HCT116 (cell line): ENCODE results near the gene PDE1A. TPM values are rescaled to one million over a fixed set of nuclear protein-coding genes. Genes with fewer than 3 reads are reported as not detected.

Source experiments
- ATAC-seq: fragments of 200-7000 bp; cut with Tn5 transposase; 2 replicates; pipeline ENCODE4 v1.9.1; 2020; ENCODE audit warnings: mild to moderate bottlenecking, moderate library complexity
- BruUV-seq: library from RNA; stranded (reverse); fragments of 400-500 nt; replicated peaks from 2 replicates; lab custom pipeline; 2021; lab: Mats Ljungman, UMichigan
- CTCF ChIA-PET: fragments of 300-600 bp; sonication (Branson Sonifier 250); formaldehyde crosslinking; loops from one replicate; lab custom pipeline; 2021; ENCODE audit warnings: antibody characterized with exemption; lab: Charles Lee
- POLR2A ChIA-PET: fragments of 300-600, 350-600 bp; sonication (Branson Sonifier 250); formaldehyde crosslinking; loops from one replicate; lab custom pipeline; 2021; ENCODE audit warnings: antibody characterized with exemption; lab: Charles Lee
- RAD21 ChIA-PET, 2 experiments: fragments of 300-600 bp; sonication (Branson Sonifier 250); formaldehyde crosslinking; loops; one replicate each; lab custom pipeline; 2023; ENCODE audit warnings: low total read pairs in 2 of 2; ENCODE audit not compliant: uncharacterized antibody in 2 of 2, unreplicated experiment in 2 of 2, low non-redundant PET in 1 of 2; lab: Charles Lee
- DNase-seq: peaks from one replicate; pipeline ENCODE4 v3.0.0-alpha.2; 2010; ENCODE audit warnings: low read depth, low spot score
- H2AFZ ChIP-seq: fragments of 200-600 bp; shearing (Covaris generic), sonication (generic); 2 replicates; pipeline ENCODE4 v1.6.1; 2017; ENCODE audit warnings: low read depth, mixed run types, mixed read lengths, antibody characterized with exemption, low read length; ENCODE audit not compliant: poor library complexity, severe bottlenecking
- H3K27ac ChIP-seq: 2 replicates; pipeline ENCODE4 v1.5.1; 2012; ENCODE audit warnings: low read depth, low read length
- H3K27me3 ChIP-seq: fragments of 200-600 bp; sonication (generic); 2 replicates; pipeline ENCODE4 v1.6.1; 2016; ENCODE audit warnings: mixed run types, low read length, mixed read lengths; ENCODE audit not compliant: insufficient read depth
- H3K36me3 ChIP-seq, 2 experiments: fragments of 200-500 bp in 1 of 2; fragments of 200-600 bp in 1 of 2; sonication (Bioruptor generic) in 1 of 2; sonication (generic) in 1 of 2; 2 replicates each; pipeline versions ENCODE4 v1.5.1 to v1.6.1; 2014 to 2016; ENCODE audit warnings: low read length in 2 of 2, inconsistent platforms in 1 of 2, mixed read lengths in 1 of 2, mixed run types in 1 of 2; ENCODE audit not compliant: insufficient read depth in 2 of 2, control insufficient read depth in 1 of 2
- H3K4me1 ChIP-seq, 2 experiments: fragments of 200-600 bp in 1 of 2; sonication (generic) in 1 of 2; 2 replicates each; pipeline versions ENCODE4 v1.5.1 to v1.6.1; 2012 to 2017; ENCODE audit warnings: low read length in 2 of 2, inconsistent platforms in 1 of 2, mild to moderate bottlenecking in 1 of 2, mixed read lengths in 1 of 2, mixed run types in 1 of 2, moderate library complexity in 1 of 2; ENCODE audit not compliant: insufficient read depth in 2 of 2, control insufficient read depth in 1 of 2
- H3K4me2 ChIP-seq: fragments of 200-600 bp; sonication (generic); 2 replicates; pipeline ENCODE4 v1.6.1; 2017; ENCODE audit warnings: mixed run types, low read length, mixed read lengths
- H3K4me3 ChIP-seq, 2 experiments: fragments of 200-600 bp in 1 of 2; sonication (generic) in 1 of 2; replicated peaks in 1 of 2; 2 replicates each; pipeline ENCODE4 v1.5.1; 2011 to 2016; ENCODE audit warnings: low read length in 2 of 2, control low read depth in 1 of 2, low read depth in 1 of 2, mild to moderate bottlenecking in 1 of 2, mixed read lengths in 1 of 2, mixed run types in 1 of 2
- H3K79me2 ChIP-seq: fragments of 200-600 bp; sonication (generic); 2 replicates; pipeline ENCODE4 v1.6.1; 2017; ENCODE audit warnings: mild to moderate bottlenecking, mixed run types, low read length, moderate library complexity, mixed read lengths; ENCODE audit not compliant: insufficient read depth
- H3K9ac ChIP-seq: fragments of 200-600 bp; sonication (generic); 2 replicates; pipeline ENCODE4 v1.6.1; 2016; ENCODE audit warnings: low read length, mixed read lengths
- H3K9me2 ChIP-seq: fragments of 200-600 bp; sonication (generic), shearing (Covaris generic); 2 replicates; pipeline ENCODE4 v1.6.1; 2017; ENCODE audit warnings: mixed run types, mild to moderate bottlenecking, moderate library complexity; ENCODE audit not compliant: insufficient read depth
- H3K9me3 ChIP-seq, 2 experiments: fragments of 200-500 bp in 1 of 2; fragments of 200-600 bp in 1 of 2; sonication (Bioruptor generic) in 1 of 2; sonication (generic) in 1 of 2; 2 replicates each; pipeline ENCODE4 v1.6.1; 2014 to 2017; ENCODE audit warnings: low read length in 2 of 2, mixed read lengths in 2 of 2, inconsistent platforms in 1 of 2, low read depth in 1 of 2, mild to moderate bottlenecking in 1 of 2, mixed run types in 1 of 2, moderate library complexity in 1 of 2; ENCODE audit not compliant: control insufficient read depth in 1 of 2, insufficient read depth in 1 of 2
- H4K20me1 ChIP-seq: fragments of 200-600 bp; sonication (generic), shearing (Covaris generic); 2 replicates; pipeline ENCODE4 v1.6.1; 2017; ENCODE audit warnings: mixed run types, mild to moderate bottlenecking, moderate library complexity; ENCODE audit not compliant: insufficient read depth
- ATF3 ChIP-seq: IDR thresholded peaks from 2 replicates; pipeline ENCODE4 v1.6.1; 2012
- CBX3 ChIP-seq: IDR thresholded peaks from 2 replicates; pipeline ENCODE4 v1.6.1; 2012; ENCODE audit warnings: low read depth
- CEBPB ChIP-seq: IDR thresholded peaks from 2 replicates; pipeline ENCODE4 v1.6.1; 2012; ENCODE audit warnings: low read depth
- EGR1 ChIP-seq: IDR thresholded peaks from 2 replicates; pipeline ENCODE4 v1.6.1; 2012; ENCODE audit warnings: low read depth
- EZH2 ChIP-seq: fragments of 200-600 bp; sonication (generic); IDR thresholded peaks from 2 replicates; pipeline ENCODE4 v1.6.1; 2017; ENCODE audit warnings: antibody characterized with exemption, mixed run types
- EZH2phosphoT487 ChIP-seq: fragments of 200-600 bp; IDR thresholded peaks from 2 replicates; pipeline ENCODE4 v1.6.1; 2018; ENCODE audit warnings: antibody characterized with exemption, borderline replicate concordance
- JUND ChIP-seq: IDR thresholded peaks from 2 replicates; pipeline ENCODE4 v1.6.1; 2012
- MAX ChIP-seq: IDR thresholded peaks from 2 replicates; pipeline ENCODE4 v1.6.1; 2012
- POLR2A ChIP-seq: IDR thresholded peaks from 2 replicates; pipeline ENCODE4 v1.7.0; 2011; ENCODE audit warnings: borderline replicate concordance; ENCODE audit not compliant: insufficient read depth, insufficient read length; ENCODE audit errors: extremely low read depth
- RAD21 ChIP-seq: IDR thresholded peaks from 2 replicates; pipeline ENCODE4 v1.6.1; 2012; ENCODE audit warnings: low read depth, mild to moderate bottlenecking
- SRF ChIP-seq: IDR thresholded peaks from 2 replicates; pipeline ENCODE4 v1.6.1; 2012; ENCODE audit warnings: low read depth
- TCF7L2 ChIP-seq: IDR thresholded peaks from 2 replicates; pipeline ENCODE4 v1.7.0; 2011; ENCODE audit warnings: borderline replicate concordance, inconsistent platforms; ENCODE audit not compliant: insufficient read depth, insufficient read length; ENCODE audit errors: extremely low read depth
- YY1 ChIP-seq: IDR thresholded peaks from 2 replicates; pipeline ENCODE4 v1.6.1; 2011; ENCODE audit warnings: low read length, low read depth, moderate library complexity, mild to moderate bottlenecking; ENCODE audit not compliant: insufficient replicate concordance; ENCODE audit errors: extremely low read depth
- ZBTB33 ChIP-seq: IDR thresholded peaks from 2 replicates; pipeline ENCODE4 v1.6.1; 2011; ENCODE audit warnings: mild to moderate bottlenecking, low read length, moderate library complexity; ENCODE audit not compliant: insufficient replicate concordance; ENCODE audit errors: extremely low read depth
- intact Hi-C: fragments of 100-400 bp; cut with micrococcal nuclease; formaldehyde crosslinking; loops from 2 replicates; pipeline ENCODE4 v1.10.0; 2022
- total RNA-seq: library from RNA; stranded (reverse); gene quantifications from one replicate; pipeline ENCODE4 v1.2.1, GENCODE V29; 2021; ENCODE audit not compliant: unreplicated experiment

PDE1A gene
- total RNA-seq, 1 experiment from 2014 or later, result 0.12 TPM

GRCh38 chr2:182444806-182445205, 18.0 kb upstream of the PDE1A start:
- no peaks in the 10 kb centered on the region for H4K20me1 ChIP-seq
- ChIA-PET RAD21 (no interaction called here), POLR2A (no interaction called here), CTCF (no interaction called here)
- no peak overlapping the region for H3K9ac ChIP-seq
- H3K27me3 ChIP-seq, result no peaks in the 10 kb centered on the region
- H3K9me3 ChIP-seq, result no peaks in the 10 kb centered on the region
- H2AFZ ChIP-seq, result no peak overlapping the region
- no peak overlapping the region for H3K27ac ChIP-seq
- ATAC-seq (no peak), DNase-seq (no peak)
- no peaks in the 10 kb centered on the region for H3K79me2 ChIP-seq
- no peak overlapping the region for H3K4me3 ChIP-seq
- no peaks in the 10 kb centered on the region for H3K4me1 ChIP-seq
- intact Hi-C loops, result no loop called here
- no TSS peak for BruUV-seq
- no peak overlapping the region for H3K4me2 ChIP-seq
- no peaks in the 10 kb centered on the region for H3K9me2 ChIP-seq
- no peaks in the 10 kb centered on the region for H3K36me3 ChIP-seq
- TF ChIP-seq EZH2phosphoT487 (no peak), MAX (no peak), CBX3 (no peak), SRF (no peak), ATF3 (no peak), EGR1 (no peak), YY1 (no peak), RAD21 (no peak), TCF7L2 (no peak), CEBPB (no peak), ZBTB33 (no peak), POLR2A (no peak), JUND (no peak), EZH2 (no peak)
- TF ChIP-seq, all 23 proteins: peak for 0
